Osteocyte (in vitro differentiated cells): ENCODE measurements around the gene COPE. TPM values are rescaled to one million over a fixed set of nuclear protein-coding genes. Genes with fewer than 3 reads are reported as not detected.
"Not testable (repeated sequence)": the region's sequence is repeated elsewhere in the genome, so short reads cannot be mapped to it uniquely, and the experiment has no call there.

Experiments used
- DNase-seq: peaks from one replicate; pipeline ENCODE4 v3.0.0; 2021; ENCODE audit warnings: mixed read lengths; ENCODE audit not compliant: unreplicated experiment; ENCODE audit errors: extremely low spot score
- H3K27ac Mint-ChIP-seq: one replicate; pipeline ENCODE4 v1.8.0; 2021; ENCODE audit warnings: mild to moderate bottlenecking, mixed read lengths; ENCODE audit not compliant: unreplicated experiment
- H3K27me3 Mint-ChIP-seq: one replicate; pipeline ENCODE4 v1.8.0; 2021; ENCODE audit warnings: mixed read lengths; ENCODE audit not compliant: unreplicated experiment
- H3K36me3 Mint-ChIP-seq: one replicate; pipeline ENCODE4 v1.8.0; 2021; ENCODE audit warnings: mixed read lengths; ENCODE audit not compliant: unreplicated experiment
- H3K4me1 Mint-ChIP-seq: one replicate; pipeline ENCODE4 v1.8.0; 2021; ENCODE audit warnings: mixed read lengths; ENCODE audit not compliant: unreplicated experiment
- H3K4me3 Mint-ChIP-seq: one replicate; pipeline ENCODE4 v1.8.0; 2021; ENCODE audit warnings: mild to moderate bottlenecking, moderate library complexity, mixed read lengths; ENCODE audit not compliant: unreplicated experiment
- H3K9me3 Mint-ChIP-seq: one replicate; pipeline ENCODE4 v1.8.0; 2021; ENCODE audit warnings: mixed read lengths; ENCODE audit not compliant: unreplicated experiment
- CTCF ChIP-seq: fragments of 200-600 bp; sonication (generic); IDR thresholded peaks from 2 replicates; pipeline ENCODE4 v1.5.0; 2021; ENCODE audit warnings: antibody characterized with exemption, mild to moderate bottlenecking, moderate library complexity
- total RNA-seq: library from RNA; stranded (reverse); gene quantifications from 2 replicates; pipeline ENCODE4 v1.2.1, GENCODE V29; 2021

The COPE gene
- total RNA-seq, 1 donor from 2014 or later, result 175 TPM

- Mint-ChIP-seq H3K4me3 (no peak overlapping the region), H3K27ac (no peak overlapping the region), H3K36me3 (peaks cover 5% of the 10 kb centered on the region), H3K9me3 (no peaks in the 10 kb centered on the region), H3K4me1 (no peaks in the 10 kb centered on the region), H3K27me3 (no peaks in the 10 kb centered on the region)
- no peak for DNase-seq
- no peak for TF ChIP-seq CTCF
Observed at GRCh38 chr19:18904334-18905057, 14.7 kb downstream of the COPE start.

- Mint-ChIP-seq H3K4me3 (no peak overlapping the region), H3K36me3 (peaks cover 5% of the 10 kb centered on the region), H3K27ac (no peak overlapping the region), H3K4me1 (no peaks in the 10 kb centered on the region), H3K9me3 (no peaks in the 10 kb centered on the region), H3K27me3 (no peaks in the 10 kb centered on the region)
- no peak for DNase-seq
- TF ChIP-seq CTCF, result no peak
Observed at GRCh38 chr19:18903156-18904037, 15.8 kb downstream of the COPE start.

- not testable (repeated sequence) for H3K4me3 Mint-ChIP-seq, DNase-seq, H3K27me3 Mint-ChIP-seq, H3K27ac Mint-ChIP-seq, H3K4me1 Mint-ChIP-seq, H3K9me3 Mint-ChIP-seq, H3K36me3 Mint-ChIP-seq
Observed at GRCh38 chr19:18902519-18902918, 16.7 kb downstream of the COPE start.

GRCh38 chr19:18901491-18901890, 17.7 kb downstream of the COPE start:
- no peak overlapping the region for H3K4me3 Mint-ChIP-seq
- H3K4me1 Mint-ChIP-seq, result peaks cover 2% of the 10 kb centered on the region
- no peaks in the 10 kb centered on the region for H3K9me3 Mint-ChIP-seq
- no peak overlapping the region for H3K27ac Mint-ChIP-seq
- DNase-seq, result no peak
- H3K27me3 Mint-ChIP-seq, result no peaks in the 10 kb centered on the region
- TF ChIP-seq CTCF, result no peak
- H3K36me3 Mint-ChIP-seq, result peaks cover 5% of the 10 kb centered on the region

GRCh38 chr19:18900700-18901481, 18.3 kb downstream of the COPE start:
- H3K9me3 Mint-ChIP-seq, result no peaks in the 10 kb centered on the region
- no peaks in the 10 kb centered on the region for H3K27me3 Mint-ChIP-seq
- no peak overlapping the region for H3K27ac Mint-ChIP-seq
- peaks cover 5% of the 10 kb centered on the region for H3K36me3 Mint-ChIP-seq
- no peak for DNase-seq
- peaks cover 3% of the 10 kb centered on the region for H3K4me1 Mint-ChIP-seq
- H3K4me3 Mint-ChIP-seq, result no peak overlapping the region
- TF ChIP-seq CTCF, result no peak
